K562 (cell line): ENCODE data around the gene NACC1. TPM values are rescaled to one million over a fixed set of nuclear protein-coding genes. Genes with fewer than 3 reads are reported as not detected.
A peak's percentile ranks its signal among the peaks of the same experiment; 100 is the strongest.

ENCODE experiments used
- BHLHE40 ChIP-seq: IDR thresholded peaks from 2 replicates; pipeline ENCODE4 v1.6.1; 2011; ENCODE audit warnings: low read length, improper control_type of control experiment
- CEBPB ChIP-seq: fragments of 450-650 bp; IDR thresholded peaks from 2 replicates; pipeline ENCODE4 v1.6.1; 2016; ENCODE audit warnings: missing genetic modification characterization, missing compliant biosample characterization
- CEBPG ChIP-seq, 3 experiments: fragments of 200-800 bp in 1 of 3; sonication (Bioruptor generic) in 1 of 3; sonication (generic) in 1 of 3; formaldehyde crosslinking in 1 of 3; IDR thresholded peaks in 2 of 3; conservative IDR thresholded peaks in 1 of 3; 2 replicates each; pipeline versions ENCODE4 v1.6.1 to v1.8.0; 2016 to 2022; ENCODE audit warnings: missing compliant biosample characterization in 2 of 3, missing genetic modification characterization in 2 of 3, mild to moderate bottlenecking in 1 of 3, missing genetic modification reagents in 1 of 3
- CREB5 ChIP-seq: fragments of 250-450 bp; sonication (Bioruptor Pico); IDR thresholded peaks from 2 replicates; pipeline ENCODE4 v1.5.0; 2020; ENCODE audit warnings: mild to moderate bottlenecking
- CREM ChIP-seq: IDR thresholded peaks from 2 replicates; pipeline ENCODE4 v1.6.1; 2014; ENCODE audit warnings: antibody characterized with exemption, low read depth
- DPF2 ChIP-seq: fragments of 450-650 bp; IDR thresholded peaks from 2 replicates; pipeline ENCODE4 v1.6.1; 2016
- EP300 ChIP-seq: IDR thresholded peaks from 2 replicates; pipeline ENCODE4 v1.6.1; 2012; ENCODE audit warnings: low read length, improper control_type of control experiment
- ETV1 ChIP-seq: fragments of 450-650 bp; conservative IDR thresholded peaks from 2 replicates; pipeline ENCODE4 v1.6.1; 2016; ENCODE audit warnings: missing genetic modification characterization, control low read depth, low read depth, missing compliant biosample characterization
- GABPA ChIP-seq: fragments of 200-800 bp; sonication (Bioruptor generic); conservative IDR thresholded peaks from 2 replicates; pipeline ENCODE4 v1.6.1; 2016; ENCODE audit warnings: low read depth, missing genetic modification characterization, missing compliant biosample characterization
- GTF2A2 ChIP-seq: IDR thresholded peaks from 2 replicates; pipeline ENCODE4 v1.6.1; 2016; ENCODE audit warnings: mild to moderate bottlenecking, missing genetic modification characterization, missing compliant biosample characterization
- ILF3 ChIP-seq: fragments of 450-650 bp; IDR thresholded peaks from 2 replicates; pipeline ENCODE4 v1.6.1; 2018; ENCODE audit warnings: antibody characterized with exemption, mild to moderate bottlenecking, moderate library complexity, borderline replicate concordance
- KDM5B ChIP-seq: fragments of 200-600 bp; sonication (generic); IDR thresholded peaks from 2 replicates; pipeline ENCODE4 v1.6.1; 2012; ENCODE audit warnings: low read depth, mild to moderate bottlenecking, moderate library complexity, low read length, control low read depth, inconsistent platforms; ENCODE audit not compliant: insufficient replicate concordance
- NR2C1 ChIP-seq, 2 experiments: fragments of 450-650 bp; IDR thresholded peaks; 2 replicates each; pipeline ENCODE4 v1.6.1; 2017; ENCODE audit warnings: mild to moderate bottlenecking in 2 of 2, antibody characterized with exemption in 1 of 2, inconsistent platforms in 1 of 2, missing compliant biosample characterization in 1 of 2, missing genetic modification characterization in 1 of 2
- PYGO2 ChIP-seq: fragments of 450-650 bp; IDR thresholded peaks from 2 replicates; pipeline ENCODE4 v1.6.1; 2016; ENCODE audit warnings: mild to moderate bottlenecking, missing genetic modification characterization, moderate library complexity, missing compliant biosample characterization
- SETDB1 ChIP-seq: IDR thresholded peaks from one replicate; pipeline ENCODE4 v1.6.1; 2012; ENCODE audit warnings: low read length, control low read depth, inconsistent platforms
- SMAD3 ChIP-seq: fragments of 450-650 bp; formaldehyde crosslinking; conservative IDR thresholded peaks from 2 replicates; pipeline ENCODE4 v1.4.0; 2020; ENCODE audit warnings: mild to moderate bottlenecking
- SP1 ChIP-seq: sonication (generic); formaldehyde crosslinking; IDR thresholded peaks from 2 replicates; pipeline ENCODE4 v1.8.1; 2022; ENCODE audit warnings: mild to moderate bottlenecking, missing genetic modification reagents
- TARDBP ChIP-seq: fragments of 450-650 bp; IDR thresholded peaks from 2 replicates; pipeline ENCODE4 v1.6.1; 2016
- TBL1XR1 ChIP-seq, 2 experiments: IDR thresholded peaks; 2 replicates each; pipeline ENCODE4 v1.6.1; 2012; ENCODE audit warnings: improper control_type of control experiment in 2 of 2, low read length in 2 of 2, mild to moderate bottlenecking in 1 of 2
- TFAM ChIP-seq: fragments of 250-450 bp; sonication (Bioruptor Pico); conservative IDR thresholded peaks from 2 replicates; pipeline ENCODE4 v1.5.0; 2021; ENCODE audit warnings: mild to moderate bottlenecking, moderate library complexity
- THRB ChIP-seq: fragments of 450-650 bp; formaldehyde crosslinking; conservative IDR thresholded peaks from 2 replicates; pipeline ENCODE4 v1.4.0; 2022; ENCODE audit warnings: mild to moderate bottlenecking, missing genetic modification characterization
- TRIM25 ChIP-seq: fragments of 450-650 bp; IDR thresholded peaks from 2 replicates; pipeline ENCODE4 v1.7.0; 2016; ENCODE audit warnings: borderline replicate concordance
- ZEB2 ChIP-seq: fragments of 450-650 bp; IDR thresholded peaks from 2 replicates; pipeline ENCODE4 v1.6.1; 2016
- ZNF347 ChIP-seq: fragments of 450-650 bp; formaldehyde crosslinking; IDR thresholded peaks from 2 replicates; pipeline ENCODE4 v1.4.0; 2020; ENCODE audit warnings: low read depth, mild to moderate bottlenecking, moderate library complexity
- polyA plus RNA-seq, 8 experiments: library from polyadenylated mRNA; depleted of rRNA in 4 of 8; stranded (reverse) in 5 of 8; unstranded in 3 of 8; fragments of >200 nt; fragmentation: Nextera tagmentation in 2 of 8; fragmentation: Illumina TruSeq in 1 of 8; extraction: Ambion mirVana in 2 of 8; extraction: Trizol in 1 of 8; gene quantifications; 2 replicates each; pipeline versions ENCODE4 v1.2.1 to v1.2.3, GENCODE V29; 2011 to 2014; ENCODE audit warnings: inconsistent platforms in 1 of 8, missing spikeins in 1 of 8
- total RNA-seq, 7 experiments: library from RNA; depleted of rRNA in 6 of 7; stranded (reverse); fragments of >200 nt in 6 of 7; fragmentation: Illumina TruSeq in 2 of 7; extraction: Trizol in 2 of 7; gene quantifications; 2 replicates each; pipeline versions ENCODE4 v1.2.1 to v1.2.3, GENCODE V29; 2011 to 2021; ENCODE audit warnings: low replicate concordance in 1 of 7
- TF ChIP-seq, protein P1 (sequence below): fragments of 250-450 bp; sonication (Bioruptor Pico); IDR thresholded peaks from 2 replicates; pipeline ENCODE4 v1.8.0; 2021; ENCODE audit warnings: moderate library complexity, mild to moderate bottlenecking, inconsistent platforms

NACC1 gene
- total and polyA plus RNA-seq, 9 of the 15 experiments (the other 6 are each of a cell fraction or from before 2014, with no cell fraction given), result 0.04 to 96.6 (median 25.8) TPM

- TF ChIP-seq CEBPG (CRISPR knock-in tag; IDR thresholded peaks at IDR 0.05) (no peak; the same call in 1 of the 2 replicates), CEBPG (tag; conservative IDR thresholded peaks at IDR 0.05 in 1 of 2, IDR thresholded peaks at IDR 0.05 in 1 of 2) (no peak), SETDB1 (no peak), KDM5B (no peak), SMAD3 (no peak), TRIM25 (no peak), ZEB2 (no peak; the same call in 1 of the 2 replicates), ETV1 (tag) (no peak), NR2C1 (IDR thresholded peaks at IDR 0.05) (no peak), NR2C1 (tag; IDR thresholded peaks at IDR 0.05) (no peak), TBL1XR1 (IDR thresholded peaks at IDR 0.05; ENCODE audit: low read length in 2 of 2) (0 out of 4 replicates have a peak, but pooled peaks have one; percentile 16 to 39), CEBPB (tag) (no peak; the same call in 1 of the 2 replicates), EP300 (peak; percentile 24; the same call in 1 of the 2 replicates), PYGO2 (no peak), BHLHE40 (peak; percentile 28; the same call in 1 of the 2 replicates), CREB5 (CRISPR knock-in tag) (no peak), DPF2 (peak; percentile 35; the same call in 1 of the 2 replicates), THRB (CRISPR knock-in tag) (no peak), GABPA (tag) (peak; percentile 56; the same call in 1 of the 2 replicates), GTF2A2 (tag) (no peak), TARDBP (no peak), CREM (peak; percentile 72), TFAM (CRISPR knock-in tag) (no peak), ZNF347 (CRISPR knock-in tag) (no peak), ILF3 (no peak), SP1 (peak; percentile 56; the same call in 1 of the 2 replicates)
- TF ChIP-seq, protein P1, sequence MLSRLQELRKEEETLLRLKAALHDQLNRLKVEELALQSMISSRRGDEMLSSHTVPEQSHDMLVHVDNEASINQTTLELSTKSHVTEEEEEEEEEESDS (CRISPR knock-in tag), result no peak
These were observed at the start of gene NACC1 (continued) for GRCh38 chr19:13117772-13118423.
